Sciatic nerve (tissue), 2 donors: ENCODE measurements around the gene COL4A3. TPM values are rescaled to one million over a fixed set of nuclear protein-coding genes. Genes with fewer than 3 reads are reported as not detected.

Experiments used
- ATAC-seq: fragments of 200-7000 bp; cut with Tn5 transposase; one replicate; pipeline ENCODE4 v1.9.1; 2020; ENCODE audit warnings: mild to moderate bottlenecking, moderate library complexity
- DNase-seq: peaks from one replicate; pipeline ENCODE4 v3.0.0-alpha.2; 2020; ENCODE audit warnings: low spot score
- intact Hi-C: fragments of 100-400 bp; cut with DNase I; formaldehyde crosslinking; loops from one replicate; pipeline ENCODE4 v1.14.2; 2022
- total RNA-seq: library from RNA; stranded (reverse); fragmentation: NEBNext Ultra II Directional; extraction: Animal tissue kit (Norgen Biotek cat#: 25700); gene quantifications from one replicate; pipeline ENCODE4 v1.2.1, GENCODE V29; 2021
- donor health status: DM: no; HTN: no; CAD: no.
- donor health status: DM: no; HTN: no; CAD: no.

Gene COL4A3
- total RNA-seq, 1 donor from 2014 or later = 7.0 TPM

DNA sequence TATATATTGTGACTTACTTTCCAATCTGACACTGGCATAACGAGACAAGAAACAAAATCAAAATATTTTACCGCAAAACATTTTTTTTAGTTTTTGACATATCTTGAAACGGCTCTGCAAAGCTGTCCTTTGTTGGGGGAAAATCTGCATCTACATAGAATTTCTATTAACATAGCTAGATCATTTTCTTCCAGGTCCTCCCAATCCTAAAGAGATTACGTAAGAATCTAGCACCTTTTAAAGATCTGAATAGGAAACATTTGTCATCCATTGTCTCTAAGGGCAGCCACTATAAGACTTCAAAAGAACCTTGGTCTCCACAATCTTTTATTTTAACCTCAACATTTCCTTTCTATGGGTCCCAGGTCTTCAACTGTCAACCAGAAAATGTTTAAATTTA, 159.4 kb downstream of the COL4A3 start:
- ATAC-seq = no peak
- DNase-seq = no peak
- intact Hi-C loops = loop anchor here (2.0 kb wide), 1 partner anchor 33 kb away; no protein-coding TSS in a partner anchor

DNA sequence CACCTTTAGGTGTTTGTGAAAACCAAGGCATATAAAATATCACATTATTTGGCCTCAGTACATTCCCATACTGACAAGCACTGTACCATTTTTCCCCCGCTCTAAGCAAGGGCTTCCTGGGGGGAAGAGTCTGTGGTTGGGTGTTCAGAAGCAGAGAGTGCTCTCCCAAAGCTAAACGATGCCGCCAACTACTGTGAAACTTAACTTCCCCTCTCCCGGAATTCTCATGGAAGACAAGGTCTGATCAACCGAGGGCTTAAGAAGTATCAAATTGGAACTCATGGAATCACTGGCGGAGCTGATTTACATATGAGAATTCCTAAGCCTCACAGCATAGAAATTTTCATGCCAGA, 160.2 kb downstream of the COL4A3 start:
- ATAC-seq = peak; percentile 63
- DNase-seq = no peak
- intact Hi-C loops = no loop called here

DNA sequence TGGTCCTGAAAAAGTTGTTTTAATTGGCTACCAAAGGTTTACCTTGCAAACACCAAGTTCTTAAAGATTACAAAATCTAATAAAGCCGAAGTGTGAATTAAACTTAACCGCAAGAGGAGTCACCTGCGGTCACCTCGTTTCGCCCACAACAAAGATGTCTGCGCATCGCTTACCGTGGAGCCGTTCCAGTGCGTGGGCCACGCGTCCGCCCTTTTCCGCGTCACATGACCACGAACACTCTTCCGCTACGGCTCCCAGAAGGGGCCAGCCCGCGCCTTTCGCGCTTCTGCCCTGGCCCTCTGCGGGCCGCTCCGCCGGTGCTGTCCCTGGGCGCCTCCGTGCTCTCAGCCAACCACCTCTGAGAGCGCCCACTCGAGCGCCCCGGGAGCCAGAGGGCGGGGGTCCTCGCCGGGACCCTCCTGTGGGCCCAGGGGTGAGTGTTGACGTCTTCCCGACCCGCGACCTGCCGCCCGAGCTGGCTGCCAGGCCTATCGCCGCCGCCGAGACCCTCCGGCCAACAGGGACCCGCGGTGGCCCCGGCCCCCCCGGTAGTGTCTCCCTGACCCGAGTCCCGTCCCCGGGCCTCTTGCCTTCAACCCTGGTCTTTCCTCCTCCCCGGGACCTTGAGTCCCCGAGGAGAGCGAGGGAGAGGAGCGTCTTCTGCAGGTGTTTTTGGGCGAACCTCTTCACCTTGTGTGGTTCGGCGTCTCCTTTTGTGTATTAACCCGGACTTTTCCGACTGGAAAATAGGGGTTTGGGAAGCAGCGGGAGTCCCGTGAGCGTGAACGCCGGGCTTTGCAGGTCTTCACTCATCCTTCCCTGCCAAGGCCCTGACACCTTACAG, 160.8 kb downstream of the COL4A3 start, which contains the start of gene MFF:
Gene MFF, plus strand, starts transcription at position 257 of the 844 bp plus-strand sequence. CDS start 5,415 bp downstream, outside the sequence.
- ATAC-seq (peak; percentile 100), DNase-seq (peak; percentile 96)
- intact Hi-C loops = no loop called here

DNA sequence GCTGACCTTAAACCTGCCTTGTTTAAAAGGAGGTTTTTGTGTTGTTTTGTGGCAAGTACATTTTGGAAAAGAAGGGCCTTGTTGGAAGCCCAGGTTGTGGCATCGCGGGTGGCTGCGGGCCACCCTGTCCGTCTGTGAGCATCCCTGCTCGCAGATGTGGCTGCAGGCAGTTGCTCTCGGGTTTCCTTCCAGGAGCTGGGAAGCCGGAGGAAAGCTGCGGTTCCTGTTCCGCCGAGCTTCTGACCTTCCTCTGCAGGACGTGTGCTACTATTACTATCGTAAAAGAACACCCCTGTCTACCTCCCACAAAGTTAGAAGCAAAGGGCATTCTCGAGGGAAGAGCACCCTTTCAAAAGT, 161.4 kb downstream of the COL4A3 start:
- intact Hi-C loops = no loop called here
- ATAC-seq (peak; percentile 29), DNase-seq (peak; percentile 58)

GRCh38 chr2:227326783-227327182, 162.4 kb downstream of the COL4A3 start:
- intact Hi-C loops = no loop called here
- ATAC-seq = no peak
- DNase-seq = no peak

GRCh38 chr2:227335713-227336112, 171.3 kb downstream of the COL4A3 start:
- DNase-seq = no peak
- intact Hi-C loops = no loop called here
- no peak for ATAC-seq

DNA sequence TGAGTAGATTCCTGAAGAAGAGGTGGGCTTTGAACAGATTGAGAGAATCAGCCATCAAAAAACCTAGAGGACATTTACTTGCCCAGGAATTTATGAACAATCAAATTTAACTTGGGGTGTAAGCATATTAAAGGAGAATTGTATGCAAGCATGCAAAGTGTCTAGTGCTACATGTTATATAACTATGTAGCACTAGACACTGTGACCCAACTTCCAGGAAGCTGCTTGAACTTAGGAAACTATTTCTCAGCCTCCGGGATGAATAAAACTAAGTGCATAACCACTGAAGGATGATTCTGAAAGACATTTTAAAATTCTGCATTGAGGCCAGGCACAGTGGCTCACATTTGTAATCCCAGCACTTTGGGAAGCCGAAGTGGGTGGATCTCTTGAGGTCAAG, 173.0 kb downstream of the COL4A3 start:
- intact Hi-C loops = no loop called here
- no peak for DNase-seq
- no peak for ATAC-seq

GRCh38 chr2:227339098-227339599, 174.7 kb downstream of the COL4A3 start:
- intact Hi-C loops = no loop called here
- DNase-seq (no peak), ATAC-seq (no peak)

DNA sequence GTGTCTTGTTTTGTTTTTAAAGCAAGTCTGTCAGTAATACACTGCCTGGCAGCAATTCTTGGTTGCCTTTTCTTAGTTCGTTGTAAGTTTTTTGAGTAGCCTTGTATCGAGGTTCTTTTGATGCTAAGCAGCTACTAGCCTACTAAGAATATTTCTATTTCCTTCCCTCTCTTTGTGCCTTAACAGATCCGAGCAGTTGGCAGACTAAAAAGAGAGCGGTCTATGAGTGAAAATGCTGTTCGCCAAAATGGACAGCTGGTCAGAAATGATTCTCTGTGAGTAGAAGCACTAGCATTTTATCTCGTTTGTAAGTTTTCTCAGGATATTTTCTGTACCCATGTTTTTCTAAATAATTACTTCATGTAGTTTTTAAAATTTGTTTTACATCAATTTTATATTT, 175.7 kb downstream of the COL4A3 start:
- ATAC-seq = no peak
- DNase-seq = no peak
- intact Hi-C loops = no loop called here

DNA sequence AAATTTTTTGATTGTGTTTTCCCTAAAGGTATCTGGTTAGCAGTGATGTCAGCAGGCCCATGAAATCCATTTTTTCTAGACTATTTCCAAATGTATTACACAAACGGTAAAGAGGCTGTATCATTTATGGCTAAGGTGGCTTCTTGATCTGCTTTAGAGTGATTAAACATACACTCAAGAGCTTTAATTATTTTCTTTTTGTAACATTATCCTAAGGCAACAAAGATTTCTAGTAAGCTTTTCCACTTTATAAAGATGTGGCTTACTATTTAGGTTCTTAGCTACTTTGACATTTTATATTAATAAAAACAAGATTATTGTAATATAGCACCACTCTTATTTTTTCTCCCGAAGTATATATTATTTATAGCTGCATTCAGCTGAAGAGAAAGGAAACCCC, 177.1 kb downstream of the COL4A3 start:
- DNase-seq (no peak), ATAC-seq (no peak)
- intact Hi-C loops = no loop called here

DNA sequence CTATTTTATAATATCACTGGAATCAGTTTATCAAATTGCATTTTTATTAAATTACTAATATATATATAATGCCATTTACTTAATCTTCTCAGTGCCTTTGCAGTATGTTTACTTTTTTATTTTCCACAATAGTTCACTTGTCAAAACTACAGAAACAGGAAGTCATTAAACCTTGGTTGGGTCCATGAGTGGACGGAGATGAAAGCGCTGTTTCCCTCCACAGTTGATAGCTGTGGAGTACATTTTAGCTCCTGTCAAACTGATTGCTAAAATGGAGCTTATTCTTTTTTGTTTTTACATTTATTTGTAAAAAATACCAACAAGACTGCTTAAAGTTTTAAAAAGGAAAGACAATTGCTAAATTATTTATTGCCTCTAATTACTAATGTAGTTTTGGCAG, 179.8 kb downstream of the COL4A3 start:
- no peak for ATAC-seq
- no peak for DNase-seq

DNA sequence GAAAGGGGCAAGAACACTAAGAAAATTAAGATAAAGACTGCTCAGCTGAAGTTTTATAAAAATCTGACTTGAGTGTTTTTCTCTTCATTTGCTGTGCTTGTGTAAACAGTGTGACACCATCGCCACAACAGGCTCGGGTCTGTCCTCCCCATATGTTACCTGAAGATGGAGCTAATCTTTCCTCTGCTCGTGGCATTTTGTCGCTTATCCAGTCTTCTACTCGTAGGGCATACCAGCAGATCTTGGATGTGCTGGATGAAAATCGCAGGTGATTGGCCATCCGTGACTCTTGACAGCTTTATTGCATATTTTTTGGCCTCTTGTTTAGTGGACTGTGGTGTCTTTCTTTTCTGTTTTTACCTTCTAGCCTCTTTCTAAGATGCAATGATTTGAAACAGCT, 182.7 kb downstream of the COL4A3 start:
- intact Hi-C loops = no loop called here
- no peak for ATAC-seq
- no peak for DNase-seq

More for the DNA sequence above, 179.8 kb downstream of the COL4A3 start:
- intact Hi-C loops = no loop called here

GRCh38 chr2:227348324-227348723, 183.9 kb downstream of the COL4A3 start:
- ATAC-seq (no peak), DNase-seq (no peak)
- intact Hi-C loops = no loop called here

DNA sequence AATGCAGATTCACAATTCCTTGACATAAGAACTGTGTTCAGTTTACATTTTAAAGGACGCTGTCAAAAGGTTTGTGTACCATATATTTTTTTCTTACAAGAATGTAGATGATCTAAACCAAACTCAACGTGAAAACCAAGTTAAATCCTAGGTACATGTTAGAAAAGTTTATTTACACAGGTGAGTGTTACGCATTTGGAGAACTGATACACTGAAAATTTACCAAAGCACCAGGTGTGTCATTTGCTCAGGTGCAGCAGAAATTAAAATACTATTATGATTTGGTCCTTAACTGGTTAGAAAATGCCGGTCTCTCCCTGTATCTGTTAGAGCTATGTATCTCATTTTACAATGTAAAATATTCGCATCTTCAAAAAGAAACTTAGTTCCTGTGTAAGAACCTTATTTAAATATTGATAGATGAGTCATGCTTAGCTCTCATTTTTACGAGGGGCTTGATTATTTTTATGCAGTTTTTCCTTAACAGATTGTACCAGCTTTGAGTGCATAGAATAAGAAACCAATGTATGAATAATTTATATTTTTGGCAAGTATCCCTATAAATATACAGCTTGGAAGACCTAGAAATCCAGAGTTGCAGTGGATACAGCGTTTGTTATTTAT, 185.7 kb downstream of the COL4A3 start:
- no peak for ATAC-seq
- intact Hi-C loops = no loop called here

GRCh38 chr2:227351639-227352038, 187.2 kb downstream of the COL4A3 start:
- DNase-seq (no peak), ATAC-seq (no peak)
- intact Hi-C loops = no loop called here

More for the DNA sequence above, 185.7 kb downstream of the COL4A3 start:
- DNase-seq = no peak

DNA sequence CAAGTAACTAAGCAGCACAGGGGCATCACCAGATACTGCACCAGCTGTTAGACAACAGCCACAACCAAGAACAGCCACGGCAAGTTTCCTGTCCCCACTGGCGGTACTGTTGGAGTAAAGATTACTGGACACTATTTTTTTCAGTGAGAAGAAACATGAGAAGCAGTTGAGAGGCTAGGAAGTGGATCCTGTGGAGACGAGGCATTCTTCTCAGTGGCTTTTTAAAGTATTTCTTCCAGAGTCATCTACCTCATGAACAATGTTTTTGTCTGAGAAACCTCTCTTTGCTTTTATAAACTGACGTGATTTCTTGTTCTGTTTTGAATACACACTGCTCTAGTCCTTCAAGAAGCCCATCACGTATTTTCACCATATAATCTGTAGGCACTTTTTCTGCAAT, 195.9 kb downstream of the COL4A3 start:
- no peak for ATAC-seq
- no peak for DNase-seq
- intact Hi-C loops = no loop called here

GRCh38 chr2:227363756-227364155, 199.3 kb downstream of the COL4A3 start:
- no peak for DNase-seq
- intact Hi-C loops = no loop called here
- no peak for ATAC-seq
